ENCODE results near the gene IL13RA2.

The IL13RA2 gene

GRCh38 chrX:115017455-115017854, at the start of gene IL13RA2:
IL13RA2 (minus strand) TSS chrX:115017616; CDS start chrX:115017269, 347 bp downstream.
- no peak within 1 kb of the TSS for H3K4me3 ChIP-seq (replicated peaks in 1 of 2; ENCODE audit: low read depth in 2 of 2, low read length in 2 of 2)
- TF ChIP-seq CTCF (IDR thresholded peaks at IDR 0.05; ENCODE audit: low read depth, low read length), result no peak
- DNase-seq (ENCODE audit: low read depth in 2 of 2), result peak; percentile 25 to 37

GRCh38 chrX:115065304-115065703, 47.9 kb upstream of the IL13RA2 start:
- no peak for TF ChIP-seq CTCF (IDR thresholded peaks at IDR 0.05; ENCODE audit: low read depth, low read length)
- no peak overlapping the region for H3K4me3 ChIP-seq (replicated peaks in 1 of 2; ENCODE audit: low read depth in 2 of 2, low read length in 2 of 2)
- no peak for DNase-seq (ENCODE audit: low read depth in 2 of 2)

GRCh38 chrX:115060013-115060412, 42.6 kb upstream of the IL13RA2 start:
- no peak for TF ChIP-seq CTCF (IDR thresholded peaks at IDR 0.05; ENCODE audit: low read depth, low read length)

GRCh38 chrX:115058276-115058675, 40.9 kb upstream of the IL13RA2 start:
- TF ChIP-seq CTCF (IDR thresholded peaks at IDR 0.05; ENCODE audit: low read depth, low read length), result no peak
- H3K4me3 ChIP-seq (replicated peaks in 1 of 2; ENCODE audit: low read depth in 2 of 2, low read length in 2 of 2), result no peak overlapping the region
- DNase-seq (ENCODE audit: low read depth in 2 of 2), result peak; percentile 87 to 92

More at GRCh38 chrX:115060013-115060412, 42.6 kb upstream of the IL13RA2 start:
- no peak overlapping the region for H3K4me3 ChIP-seq (replicated peaks in 1 of 2; ENCODE audit: low read depth in 2 of 2, low read length in 2 of 2)
- peak in 1 of 2 donors; percentile 21 for DNase-seq (ENCODE audit: low read depth in 2 of 2)

- no peak for TF ChIP-seq CTCF (IDR thresholded peaks at IDR 0.05; ENCODE audit: low read depth, low read length)
- H3K4me3 ChIP-seq (replicated peaks in 1 of 2; ENCODE audit: low read depth in 2 of 2, low read length in 2 of 2), result no peak overlapping the region
- no peak for DNase-seq (ENCODE audit: low read depth in 2 of 2)
Observed at GRCh38 chrX:115054876-115055275, 37.5 kb upstream of the IL13RA2 start.

- no peak for DNase-seq (ENCODE audit: low read depth in 2 of 2)
- no peak overlapping the region for H3K4me3 ChIP-seq (replicated peaks in 1 of 2; ENCODE audit: low read depth in 2 of 2, low read length in 2 of 2)
- TF ChIP-seq CTCF (IDR thresholded peaks at IDR 0.05; ENCODE audit: low read depth, low read length), result no peak
Observed at GRCh38 chrX:115053223-115053622, 35.8 kb upstream of the IL13RA2 start.

- no peak for TF ChIP-seq CTCF (IDR thresholded peaks at IDR 0.05; ENCODE audit: low read depth, low read length)
- no peak overlapping the region for H3K4me3 ChIP-seq (replicated peaks in 1 of 2; ENCODE audit: low read depth in 2 of 2, low read length in 2 of 2)
- peak in 1 of 2 donors; percentile 32 for DNase-seq (ENCODE audit: low read depth in 2 of 2)
Observed at GRCh38 chrX:115047715-115048114, 30.3 kb upstream of the IL13RA2 start.

Measured in cardiac fibroblast (primary cell).